ENCODE results near the gene CBFA2T2. TPM values are rescaled to one million over a fixed set of nuclear protein-coding genes. Genes with fewer than 3 reads are reported as not detected.

The CBFA2T2 gene
- total and polyA plus RNA-seq, 2 donors (not counting 1 experiment from before 2014, with no cell fraction given): 26.9 to 30.0 TPM

- CTCF ChIA-PET: no interaction called here
- Histone ChIP-seq H3K4me3 (ENCODE audit: control extremely low read depth in 1 of 5, extremely low read depth in 1 of 5, insufficient read depth in 1 of 5, low read depth in 2 of 5, low read length in 4 of 5) (no peak overlapping the region), H4K20me1 (ENCODE audit: control insufficient read depth, insufficient read depth, low read length, poor library complexity, severe bottlenecking) (no peaks in the 10 kb centered on the region), H2AFZ (ENCODE audit: insufficient read depth, low read depth, low read length, poor library complexity, severe bottlenecking) (peak overlapping the region; percentile 79), H3K27me3 (replicated peaks in 1 of 4; ENCODE audit: control extremely low read depth in 1 of 4, control insufficient read depth in 3 of 4, insufficient read depth in 4 of 4, low read length in 3 of 4) (no peaks in the 10 kb centered on the region), H3K36me3 (replicated peaks in 1 of 2; ENCODE audit: control extremely low read depth in 1 of 2, control insufficient read depth in 1 of 2, extremely low read depth in 1 of 2, insufficient read depth in 2 of 2, low read length in 1 of 2) (no peaks in the 10 kb centered on the region), H3K27ac (ENCODE audit: low read length in 2 of 2) (peak overlapping the region; percentile 92 to 97), H3K4me1 (ENCODE audit: control insufficient read depth in 2 of 2, insufficient read depth in 2 of 2, low read length in 2 of 2) (peaks cover 28 to 31% of the 10 kb centered on the region in 2 donors), H3K4me2 (replicated peaks; ENCODE audit: low read depth, low read length, poor library complexity, severe bottlenecking) (no peak overlapping the region), H3K79me2 (ENCODE audit: control insufficient read depth, insufficient read depth, low read length) (peaks cover 59% of the 10 kb centered on the region), H3K9ac (ENCODE audit: low read length) (no peak overlapping the region), H3K9me3 (ENCODE audit: control extremely low read depth in 1 of 3, control insufficient read depth in 2 of 3, insufficient read depth in 1 of 3, low read length in 2 of 3) (no peaks in the 10 kb centered on the region)
- intact Hi-C loops (cut with micrococcal nuclease): loop anchor here (5.0 to 10.0 kb wide), 3 partner anchors 111 to 1321 kb away; partner anchors contain the start of genes ACSS2, ACTL10 and CHMP4B
- peak overlapping the region; percentile 96 for H3K27ac Mint-ChIP-seq
- H3K4me3 Mint-ChIP-seq: peak overlapping the region; percentile 68
- no peaks in the 10 kb centered on the region for H3K27me3 Mint-ChIP-seq
- no peak for ATAC-seq (ENCODE audit: low read depth)
- POLR2A ChIA-PET: no interaction called here
- no CpG with 5 or more reads among the region's 3 CpGs for WGBS (ENCODE audit: insufficient coverage)
- no peaks in the 10 kb centered on the region for H3K9me3 Mint-ChIP-seq (ENCODE audit: insufficient read depth)
- TF ChIP-seq CTCF (IDR thresholded peaks at IDR 0.05): no peak
- TF ChIP-seq EZH2 (IDR thresholded peaks at IDR 0.05; ENCODE audit: borderline replicate concordance, insufficient read depth, low read depth, low read length, poor library complexity, severe bottlenecking): no peak
- peaks cover 34% of the 10 kb centered on the region for H3K4me1 Mint-ChIP-seq
- no peak for DNase-seq
Measured at GRCh38 chr20:33556246-33556645, 66.3 kb downstream of the CBFA2T2 start.

- Mint-ChIP-seq H3K27ac (no peak overlapping the region), H3K4me1 (peaks cover 25% of the 10 kb centered on the region), H3K4me3 (no peak overlapping the region), H3K9me3 (ENCODE audit: insufficient read depth) (no peaks in the 10 kb centered on the region), H3K27me3 (no peaks in the 10 kb centered on the region)
- ChIA-PET POLR2A (interaction anchor here (0.8 kb wide), 1 partner anchor 897 kb away, joined by 11 read pairs; no protein-coding TSS in a partner anchor), CTCF (interaction anchor here (0.6 kb wide), 1 partner anchor 17 kb away, joined by 3 read pairs; no protein-coding TSS in a partner anchor)
- H3K9ac ChIP-seq (ENCODE audit: low read length): no peak overlapping the region
- H3K4me1 ChIP-seq (ENCODE audit: control insufficient read depth in 2 of 2, insufficient read depth in 2 of 2, low read length in 2 of 2): peaks cover 19 to 22% of the 10 kb centered on the region in 2 donors
- intact Hi-C loops (cut with micrococcal nuclease): loop anchor here (5.0 to 10.0 kb wide), 3 partner anchors 109 to 1319 kb away; partner anchors contain the start of genes ACSS2, ACTL10 and CHMP4B
- H3K4me2 ChIP-seq (replicated peaks; ENCODE audit: low read depth, low read length, poor library complexity, severe bottlenecking): no peak overlapping the region
- no peak for ATAC-seq (ENCODE audit: low read depth)
- H3K27ac ChIP-seq (ENCODE audit: low read length in 2 of 2): no peak overlapping the region
- H4K20me1 ChIP-seq (ENCODE audit: control insufficient read depth, insufficient read depth, low read length, poor library complexity, severe bottlenecking): no peaks in the 10 kb centered on the region
- WGBS (ENCODE audit: insufficient coverage): no CpG with 5 or more reads among the region's 9 CpGs
- TF ChIP-seq EZH2 (IDR thresholded peaks at IDR 0.05; ENCODE audit: borderline replicate concordance, insufficient read depth, low read depth, low read length, poor library complexity, severe bottlenecking): no peak
- no peak for TF ChIP-seq CTCF (IDR thresholded peaks at IDR 0.05)
- no peak for DNase-seq
- no peak overlapping the region for H3K4me3 ChIP-seq (ENCODE audit: control extremely low read depth in 1 of 5, extremely low read depth in 1 of 5, insufficient read depth in 1 of 5, low read depth in 2 of 5, low read length in 4 of 5)
- H3K36me3 ChIP-seq (replicated peaks in 1 of 2; ENCODE audit: control extremely low read depth in 1 of 2, control insufficient read depth in 1 of 2, extremely low read depth in 1 of 2, insufficient read depth in 2 of 2, low read length in 1 of 2): no peaks in the 10 kb centered on the region
- peaks cover 67% of the 10 kb centered on the region for H3K79me2 ChIP-seq (ENCODE audit: control insufficient read depth, insufficient read depth, low read length)
- no peak overlapping the region for H2AFZ ChIP-seq (ENCODE audit: insufficient read depth, low read depth, low read length, poor library complexity, severe bottlenecking)
- H3K27me3 ChIP-seq (replicated peaks in 1 of 4; ENCODE audit: control extremely low read depth in 1 of 4, control insufficient read depth in 3 of 4, insufficient read depth in 4 of 4, low read length in 3 of 4): no peaks in the 10 kb centered on the region
- H3K9me3 ChIP-seq (ENCODE audit: control extremely low read depth in 1 of 3, control insufficient read depth in 2 of 3, insufficient read depth in 1 of 3, low read length in 2 of 3): no peaks in the 10 kb centered on the region
Measured at GRCh38 chr20:33558348-33559144, 68.7 kb downstream of the CBFA2T2 start.

Data from B cell (primary cell).